HG02571 (cell line): ENCODE data around the gene MDM4.

Experiments
- ATAC-seq: cut with Tn5 transposase; IDR thresholded peaks from one replicate; pipeline ENCODE4 v1.9.1; 2021; ENCODE audit warnings: mild to moderate bottlenecking, moderate library complexity; ENCODE audit not compliant: unreplicated experiment

Gene MDM4

DNA sequence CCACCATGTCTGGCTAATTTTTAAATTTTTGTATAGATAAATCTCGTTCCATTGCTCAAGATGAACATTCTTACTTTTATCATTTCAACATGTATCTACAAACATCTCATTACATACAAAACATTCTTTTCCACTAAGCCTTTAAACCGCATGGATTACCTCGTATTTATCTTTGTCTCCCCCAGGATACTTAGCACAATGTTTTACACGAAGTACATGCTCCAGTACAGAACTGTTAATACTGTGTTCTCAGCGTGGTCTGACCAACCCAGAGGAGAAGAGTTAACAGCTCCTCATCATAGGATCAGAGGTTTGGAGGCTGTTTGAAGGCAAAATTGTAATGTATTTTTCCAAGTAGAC, 29.0 kb upstream of the MDM4 start:
- ATAC-seq = no peak

DNA sequence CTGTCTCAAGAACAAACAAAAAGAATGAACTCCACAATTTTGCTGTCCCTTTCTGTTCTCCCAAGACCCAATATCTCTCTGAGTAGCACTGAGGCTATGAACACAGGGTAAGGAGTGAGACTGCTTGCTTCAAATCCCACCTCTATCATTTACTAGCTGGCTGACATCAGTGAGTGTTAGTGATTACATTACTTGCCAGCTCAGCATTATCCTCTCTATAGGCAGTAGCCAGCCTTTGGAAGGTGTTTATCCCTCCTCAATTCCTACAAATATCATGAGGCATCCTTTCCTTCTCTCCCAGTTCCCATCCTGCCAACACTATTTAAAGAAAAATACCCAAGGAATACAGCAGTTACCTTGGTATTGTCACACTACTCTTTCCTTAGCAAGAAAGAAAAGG, 24.6 kb upstream of the MDM4 start:
- ATAC-seq = no peak

DNA sequence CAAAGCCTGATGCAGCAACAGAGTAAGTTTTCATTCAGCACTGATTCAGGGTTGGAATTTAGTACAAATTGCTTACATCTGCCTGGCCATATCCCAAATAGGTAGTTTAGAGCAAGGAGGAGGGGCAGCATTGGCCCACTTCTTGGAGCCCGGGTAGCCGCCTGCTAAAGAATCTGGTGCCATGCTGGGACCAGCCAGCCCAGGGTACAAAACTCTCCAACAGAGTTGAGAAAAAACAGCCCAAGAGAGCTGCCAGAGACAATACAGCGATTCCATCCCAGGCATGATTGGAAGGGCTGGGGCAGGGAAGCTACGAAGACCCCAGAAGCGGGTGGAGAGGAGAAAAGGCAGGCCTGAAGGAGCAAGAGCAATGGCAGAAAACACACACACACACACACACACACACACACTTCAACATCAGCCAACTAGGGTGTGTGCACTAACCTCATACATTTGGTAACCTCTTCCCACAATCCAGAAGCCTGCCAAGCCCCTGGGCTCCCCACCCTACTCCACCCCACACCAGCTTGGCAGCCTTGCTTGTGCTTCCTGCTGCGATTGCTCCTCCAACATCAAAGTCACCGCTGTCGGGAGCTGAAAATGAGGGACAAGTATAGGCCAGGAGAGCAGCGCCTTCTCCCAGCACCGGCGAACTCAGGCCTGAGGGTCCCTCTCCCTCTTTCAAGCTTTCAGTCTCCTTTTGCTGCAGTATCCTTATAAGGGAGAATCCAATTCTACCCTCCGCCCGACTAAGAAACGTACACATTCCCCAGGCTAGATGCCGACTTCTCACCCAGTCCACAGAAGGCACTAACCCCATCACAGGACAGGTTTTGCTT, 22.8 kb upstream of the MDM4 start:
- ATAC-seq = no peak

DNA sequence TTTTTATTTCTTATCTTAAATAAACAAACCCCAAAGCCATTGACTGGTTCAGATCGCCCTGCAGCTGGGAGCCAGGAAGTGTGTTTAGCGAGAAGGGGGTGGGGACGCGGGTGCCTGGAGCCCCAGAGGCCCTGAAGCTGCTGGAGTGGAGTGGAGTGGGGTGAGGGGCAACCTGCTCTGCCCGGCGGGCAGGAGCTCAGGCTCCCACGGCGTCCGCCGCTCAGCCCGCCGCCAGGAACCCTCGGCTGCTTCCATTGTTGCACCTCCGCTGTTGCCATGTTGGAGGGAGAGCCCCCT, 22.3 kb upstream of the MDM4 start:
- ATAC-seq = peak; percentile 20

DNA sequence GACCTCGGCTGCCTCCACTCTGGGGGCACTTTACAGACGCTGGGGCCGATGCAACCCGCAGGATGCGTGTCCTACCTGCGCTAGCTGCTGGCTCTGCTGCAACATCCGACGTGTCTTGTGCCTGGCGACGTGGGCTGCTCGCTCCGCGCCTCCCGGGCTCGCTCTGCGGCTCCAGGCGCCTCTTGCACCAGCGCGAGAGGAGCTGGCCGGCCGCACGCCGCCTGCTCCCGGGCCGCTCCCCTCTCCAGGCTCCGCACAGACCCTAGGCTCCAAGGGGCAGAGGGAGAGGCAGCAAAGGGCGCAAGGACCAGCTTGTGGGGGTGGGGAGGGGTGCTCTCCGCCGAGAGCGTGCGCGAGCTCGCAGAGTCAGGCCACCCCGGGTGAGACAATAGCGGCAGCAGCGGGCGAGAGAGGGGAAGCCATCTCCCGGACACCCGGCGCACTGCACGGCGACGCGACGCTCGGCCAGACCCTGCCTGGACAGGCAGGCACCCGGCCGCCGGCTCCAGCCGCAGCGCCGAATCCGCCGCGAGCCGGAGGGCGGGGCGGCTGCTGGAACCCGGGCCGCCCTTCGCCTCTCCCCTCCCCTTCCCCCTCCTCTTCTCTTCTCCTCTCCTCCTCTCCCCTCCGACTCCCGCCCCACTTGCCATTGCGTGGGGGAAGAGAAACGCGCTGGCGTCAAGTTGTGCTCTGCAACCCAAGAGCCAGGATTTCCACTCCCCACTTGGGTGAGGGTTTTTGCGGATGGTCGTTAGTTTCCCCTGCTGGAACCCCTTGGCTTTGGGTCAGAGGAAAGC, 21.7 kb upstream of the MDM4 start, which contains the start of gene PIK3C2B:
Gene PIK3C2B, minus strand, starts transcription at position 525 of the 797 bp plus-strand sequence. CDS start 25,003 bp downstream, outside the sequence.
- ATAC-seq = peak; percentile 82

DNA sequence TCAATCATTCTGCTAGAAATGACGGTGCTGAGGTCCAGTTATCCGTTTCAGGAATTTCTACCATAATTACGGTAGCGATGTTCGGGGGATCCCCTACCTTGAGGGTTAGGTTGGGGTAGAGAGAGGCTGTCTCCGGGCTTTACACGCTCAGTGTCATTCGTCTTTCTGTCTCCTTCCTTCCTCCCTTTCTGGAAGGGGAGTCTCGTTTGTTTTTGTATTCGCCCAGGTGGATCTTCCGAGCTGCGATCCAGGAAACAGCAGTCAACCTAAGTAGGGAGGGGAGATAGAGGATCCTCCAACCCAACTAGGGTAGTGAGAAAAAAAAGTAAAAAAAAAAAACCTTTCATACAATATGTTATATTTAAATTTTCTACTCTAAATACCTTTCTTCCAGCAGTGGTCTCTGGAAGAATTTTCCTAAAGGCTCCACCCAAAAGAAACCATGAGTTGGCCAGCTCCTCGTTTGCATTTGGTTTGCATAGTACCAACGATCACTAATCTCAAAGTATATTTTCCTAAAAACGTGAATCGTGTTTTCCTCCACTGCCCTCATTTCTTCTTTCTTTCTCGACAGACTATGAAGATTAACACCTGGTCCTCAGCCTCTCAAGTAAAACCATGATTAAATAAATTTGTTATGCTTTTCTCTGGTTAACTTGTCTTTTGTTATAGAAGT, 21.0 kb upstream of the MDM4 start:
- ATAC-seq = peak; percentile 34

DNA sequence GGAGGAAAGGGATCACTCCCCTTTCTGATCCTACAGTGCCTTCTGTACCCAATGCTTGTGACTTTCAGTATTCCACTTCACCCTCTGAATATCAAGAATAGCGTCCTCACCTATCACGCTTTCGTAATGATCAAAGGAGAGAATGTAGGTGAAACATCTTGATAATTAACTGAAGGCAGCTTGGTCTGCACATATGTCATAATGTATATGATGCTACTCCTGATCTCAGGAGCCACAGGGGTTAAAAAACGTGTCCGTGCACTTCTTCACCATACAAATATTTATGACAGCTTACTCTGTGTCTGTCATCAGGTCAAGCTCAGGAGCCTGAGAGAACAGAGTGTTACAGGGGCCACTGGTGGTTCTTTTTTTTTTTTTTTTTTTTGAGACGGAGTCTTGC, 20.4 kb upstream of the MDM4 start:
- no peak for ATAC-seq

DNA sequence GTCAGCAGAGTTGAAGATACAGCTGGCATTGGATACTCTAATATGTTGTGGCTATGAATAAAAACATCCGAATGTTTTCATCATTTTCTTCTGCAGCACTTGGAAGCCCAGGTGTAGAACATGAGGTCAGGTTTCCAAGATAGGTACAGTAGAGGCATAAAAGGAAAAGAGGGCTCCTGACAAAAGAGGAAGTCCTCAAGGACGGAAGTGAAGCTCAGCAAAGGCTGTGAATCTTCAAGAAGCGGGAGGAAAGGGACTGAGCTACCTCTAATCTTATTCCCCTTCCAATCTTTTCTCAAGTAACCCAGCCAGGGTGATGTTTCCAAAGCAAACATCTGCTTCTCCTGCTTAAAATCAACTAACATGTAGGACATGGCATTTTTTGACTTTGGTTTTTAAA, 17.2 kb upstream of the MDM4 start:
- ATAC-seq = no peak

DNA sequence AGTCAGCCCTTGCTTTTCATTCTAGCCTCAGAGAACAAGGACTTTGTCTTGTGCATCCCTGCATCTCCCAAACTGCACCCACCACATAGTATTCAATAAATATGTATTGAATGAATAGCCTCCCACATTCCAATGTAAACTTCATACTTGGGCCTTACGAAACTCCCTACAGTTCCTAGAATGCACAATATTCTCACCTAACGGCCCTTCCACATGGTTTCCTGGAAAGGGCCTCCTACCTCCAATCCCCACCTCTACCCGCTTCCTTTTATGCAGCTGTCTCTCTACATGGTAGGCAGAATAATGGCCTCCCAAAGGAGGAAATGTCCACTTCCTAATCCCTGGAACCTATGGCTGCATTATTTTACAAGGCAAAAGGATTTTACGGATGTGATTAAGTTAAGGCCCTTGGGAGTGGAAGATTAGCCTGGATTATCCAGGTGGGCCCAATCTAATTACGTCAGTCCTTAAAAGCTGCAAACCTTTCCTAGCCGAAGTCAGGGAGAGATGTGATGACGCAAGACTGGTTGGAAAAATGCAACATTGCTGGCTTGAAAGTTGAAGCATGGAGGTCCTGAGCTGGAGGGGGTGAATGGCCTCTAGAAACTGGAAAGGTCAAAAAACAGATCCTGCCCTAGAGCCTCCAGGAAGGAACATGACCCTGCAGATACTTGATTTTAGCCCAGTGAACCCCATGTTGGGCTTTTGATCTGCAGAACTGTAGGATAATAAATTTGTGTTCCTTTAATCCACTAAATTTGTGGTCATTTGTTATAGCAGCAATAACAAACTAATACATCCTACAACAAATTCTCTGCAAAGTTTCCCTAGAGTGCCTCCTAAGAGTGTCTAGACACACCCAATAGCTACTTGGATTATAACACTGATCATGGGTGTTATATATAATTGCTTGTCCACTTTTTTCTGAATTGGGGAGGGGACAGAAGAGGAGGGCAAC, 16.4 kb upstream of the MDM4 start:
- ATAC-seq = no peak

DNA sequence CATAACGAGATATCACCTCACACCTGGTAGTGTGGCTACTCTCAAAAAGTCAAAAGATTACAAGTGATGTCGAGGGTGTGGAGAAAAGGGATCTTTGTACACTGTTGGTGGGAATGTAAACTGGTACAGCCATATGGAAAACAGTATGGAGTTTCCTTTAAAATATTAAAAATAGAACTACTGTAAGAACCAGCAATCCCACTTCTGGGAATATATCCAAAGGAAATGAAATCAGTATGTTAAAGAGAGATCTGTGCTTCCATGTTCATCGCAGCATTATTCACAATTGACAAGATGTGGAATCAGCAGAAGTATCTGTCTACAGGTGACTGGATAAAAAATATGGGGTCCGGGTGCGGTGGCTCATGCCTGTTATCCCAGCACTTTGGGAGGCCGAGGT, 14.0 kb upstream of the MDM4 start:
- ATAC-seq = no peak

DNA sequence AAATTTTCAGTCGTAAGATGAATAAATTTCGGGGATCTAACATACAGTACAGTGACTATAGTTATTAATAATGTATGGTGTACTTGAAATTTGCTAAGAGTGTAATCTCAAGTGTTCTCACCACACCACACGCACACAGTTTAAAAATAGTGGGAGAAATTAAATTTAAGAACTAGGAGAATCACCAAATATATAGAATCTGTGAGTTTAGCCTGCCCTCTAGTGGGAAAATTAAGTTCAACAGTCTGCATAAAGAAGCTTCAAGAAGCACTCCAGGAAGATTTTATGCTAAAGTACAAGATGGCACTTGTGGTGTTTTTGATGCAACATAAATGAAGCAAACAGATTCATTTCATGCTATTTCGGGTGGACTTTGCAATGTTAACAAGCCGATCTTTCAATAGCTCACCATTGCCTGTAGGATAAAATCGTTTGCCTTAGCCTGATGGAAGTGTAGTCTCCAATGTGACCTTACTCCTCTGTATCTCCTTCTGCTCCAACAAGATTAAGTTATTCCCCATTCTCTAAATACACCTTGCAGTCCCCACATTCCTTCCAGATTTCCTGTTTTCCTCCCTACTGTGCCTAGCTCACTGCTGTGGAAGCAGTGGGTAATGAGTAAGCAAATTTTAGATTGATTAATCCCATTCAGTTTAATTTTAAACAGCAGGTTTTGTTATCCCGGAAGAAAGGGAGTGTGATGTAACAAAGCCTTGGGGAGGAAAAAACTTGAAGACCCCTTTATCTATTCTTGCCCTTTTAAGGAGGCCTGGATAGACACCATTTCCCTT, 12.9 kb upstream of the MDM4 start:
- no peak for ATAC-seq

DNA sequence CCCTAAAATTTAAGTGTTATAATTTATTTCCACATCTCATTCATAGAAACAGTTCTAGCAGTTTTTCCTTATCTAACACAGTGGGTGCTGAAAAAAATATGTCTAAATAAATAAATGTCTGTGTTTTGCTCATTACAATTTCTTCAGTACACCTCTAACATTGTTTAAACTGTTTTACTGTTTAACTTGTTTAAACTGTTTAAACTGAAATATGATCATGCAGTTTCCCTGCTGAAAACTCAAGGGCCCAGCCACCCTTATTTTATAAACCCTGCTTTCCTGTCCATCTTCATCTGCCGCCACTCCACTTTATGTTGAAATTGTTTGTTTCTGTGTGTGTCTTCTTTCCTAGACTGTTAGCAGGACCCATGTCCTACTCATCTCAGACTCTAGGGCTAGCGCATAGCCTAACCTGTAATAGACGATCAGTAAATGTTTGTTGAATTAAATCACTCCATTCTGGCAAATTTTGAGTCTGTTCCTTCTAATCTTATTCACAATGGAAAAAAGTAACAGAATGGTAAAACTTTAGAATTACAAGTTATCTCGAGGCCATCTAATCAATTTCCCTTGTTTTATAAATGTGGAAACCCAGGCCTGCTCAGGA, 12.2 kb upstream of the MDM4 start:
- no peak for ATAC-seq

DNA sequence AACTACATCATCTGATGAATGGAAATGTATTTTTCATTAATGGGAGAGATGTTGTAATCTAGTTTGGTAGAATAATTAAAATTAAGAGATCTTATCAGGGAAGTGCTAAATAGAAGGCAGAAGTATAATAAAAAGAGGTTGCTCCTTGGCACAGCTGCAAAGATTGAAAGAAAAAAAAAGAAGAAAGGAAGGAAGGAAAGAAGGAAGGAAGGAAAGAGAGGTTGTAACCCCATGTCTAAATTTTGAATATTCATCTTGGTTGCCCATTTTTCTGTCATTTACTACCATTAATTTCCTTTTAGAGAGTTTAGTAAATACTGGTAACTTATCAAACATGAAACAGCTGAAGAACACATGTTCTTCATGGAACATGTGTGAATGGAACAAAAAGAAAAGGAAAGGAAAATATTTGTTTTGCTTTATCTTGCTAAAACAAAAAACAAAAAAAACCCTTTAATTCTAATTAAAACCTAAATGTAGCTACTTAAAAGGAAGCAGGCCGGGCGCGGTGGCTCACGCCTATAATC, 10.5 kb upstream of the MDM4 start:
- ATAC-seq = no peak

DNA sequence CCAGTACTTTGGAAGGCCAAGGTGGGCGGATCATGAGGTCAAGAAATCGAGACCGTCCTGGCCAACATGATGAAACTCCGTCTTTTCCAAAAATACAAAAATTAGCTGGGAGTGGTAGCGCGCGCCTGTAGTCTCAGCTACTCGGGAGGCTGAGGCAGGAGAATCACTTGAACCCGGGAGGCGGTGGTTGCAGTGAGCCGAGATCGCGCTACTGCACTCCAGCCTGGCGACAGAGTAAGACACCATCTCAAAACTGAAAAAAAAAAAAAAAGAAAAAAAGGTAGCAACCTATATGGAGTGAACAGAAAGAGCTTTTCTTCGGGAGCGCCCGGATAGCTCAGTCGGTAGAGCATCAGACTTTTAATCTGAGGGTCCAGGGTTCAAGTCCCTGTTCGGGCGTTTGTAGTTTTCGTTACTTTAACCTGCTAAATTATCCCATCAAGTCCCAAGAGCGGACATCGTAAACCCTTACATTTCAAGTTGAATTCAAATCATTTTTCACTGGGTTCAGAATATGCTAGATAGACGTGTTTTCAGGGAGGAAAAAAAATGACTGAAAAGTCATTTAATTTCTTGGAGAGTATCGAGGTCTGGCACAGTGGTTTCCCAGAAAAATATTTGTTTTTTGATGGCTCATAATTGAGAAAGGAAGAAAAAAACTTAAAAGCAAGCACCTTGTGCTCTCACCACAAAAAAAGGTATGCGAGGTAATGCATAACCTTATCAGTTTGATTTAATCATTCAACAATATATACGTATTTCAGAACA, 9.8 kb upstream of the MDM4 start:
- ATAC-seq = peak; percentile 68

DNA sequence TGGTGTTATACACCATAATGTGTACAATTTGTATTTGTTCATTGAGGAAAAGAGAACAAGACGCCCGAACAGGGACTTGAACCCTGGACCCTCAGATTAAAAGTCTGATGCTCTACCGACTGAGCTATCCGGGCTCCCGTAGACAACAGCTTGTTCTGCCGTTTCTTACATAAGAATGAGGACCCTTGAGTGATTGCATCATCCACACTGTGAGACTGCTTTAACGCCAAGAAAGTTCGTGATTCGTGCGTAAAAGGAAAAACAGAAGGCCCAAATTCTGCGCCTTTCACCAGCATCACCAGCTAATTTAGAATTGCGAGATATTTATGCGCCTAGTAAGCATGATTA, 9.3 kb upstream of the MDM4 start:
- peak; percentile 64 for ATAC-seq

DNA sequence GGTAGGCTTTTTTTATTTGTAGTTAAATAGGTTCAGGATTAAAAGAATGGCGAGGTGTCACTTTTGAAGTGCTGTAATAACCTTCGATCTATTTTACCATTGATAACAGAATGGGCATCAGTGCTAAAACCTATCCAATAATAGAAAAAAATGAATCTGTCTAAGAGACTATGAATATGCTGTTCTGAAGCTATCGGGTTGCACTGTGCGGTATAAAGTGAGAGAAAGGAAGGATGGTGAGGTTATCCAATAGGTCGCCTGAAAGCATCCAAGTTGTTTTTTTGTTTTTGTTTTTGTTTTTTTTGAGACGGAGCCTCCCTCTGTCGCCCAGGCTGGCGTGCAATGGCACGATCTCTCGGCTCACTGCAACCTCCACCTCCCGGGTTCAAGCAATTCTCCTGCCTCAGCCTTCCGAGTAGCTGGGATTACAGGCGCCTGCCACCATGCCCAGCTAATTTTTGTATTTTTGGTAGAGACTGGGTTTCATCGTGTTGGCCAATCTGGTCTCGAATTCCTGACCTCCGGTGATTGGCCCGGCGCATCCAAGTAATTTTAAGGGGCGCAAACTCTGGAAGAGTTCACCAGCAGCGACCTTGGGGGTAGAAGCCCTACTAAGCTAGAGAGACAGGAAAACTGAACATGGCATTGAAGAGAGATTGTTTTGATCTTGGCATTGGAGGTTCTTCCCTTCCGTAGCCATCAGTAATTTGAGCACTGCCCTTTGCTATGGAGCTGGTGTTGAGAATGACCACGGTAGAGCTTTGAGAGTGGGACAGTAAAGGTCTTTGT, 8.7 kb upstream of the MDM4 start:
- no peak for ATAC-seq

DNA sequence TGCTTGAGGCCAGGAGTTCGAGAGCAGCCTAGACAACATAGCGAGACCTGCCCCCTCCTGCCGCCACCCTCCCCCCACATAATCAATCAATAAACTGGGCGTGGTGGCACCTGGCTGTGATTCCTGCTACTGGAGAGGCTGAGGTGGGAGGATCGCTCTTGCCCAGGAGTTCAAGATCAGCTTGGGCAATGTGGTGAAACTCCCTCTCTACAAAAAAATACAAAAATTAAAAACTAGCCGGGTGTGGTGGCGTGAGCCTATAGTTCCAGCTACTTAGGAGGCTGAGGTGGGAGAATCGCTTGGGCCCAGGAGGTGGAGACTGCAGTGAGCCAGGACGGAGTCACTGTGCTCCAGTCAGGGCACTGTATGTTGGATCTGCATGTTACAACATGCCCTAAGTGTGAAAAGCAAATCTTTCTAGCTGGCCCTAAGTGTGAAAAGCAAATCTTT, 7.0 kb upstream of the MDM4 start:
- ATAC-seq = no peak

DNA sequence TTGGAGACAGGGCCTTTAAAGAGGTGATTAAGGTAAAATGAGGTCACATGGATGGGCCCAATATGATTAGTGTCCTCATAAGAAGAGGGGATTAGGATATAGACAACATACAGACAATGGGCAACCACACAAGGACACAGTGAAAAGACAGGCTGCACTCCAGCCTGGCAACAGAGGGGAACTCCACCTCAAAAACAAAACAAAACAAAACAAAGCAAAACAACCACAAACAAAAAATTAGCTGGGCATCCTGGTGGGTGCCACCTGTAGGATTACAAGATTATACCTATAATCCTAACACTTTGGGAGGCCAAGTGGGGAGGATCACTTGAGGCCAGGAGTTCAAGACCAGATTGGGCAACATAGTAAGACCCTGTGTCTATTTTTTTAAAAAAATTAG, 4.8 kb upstream of the MDM4 start:
- no peak for ATAC-seq
